Measurements from ENCODE around the gene EFR3B.
"Not testable (repeated sequence)": the region's sequence is repeated elsewhere in the genome, so short reads cannot be mapped to it uniquely, and the experiment has no call there.

EFR3B gene

GRCh38 chr2:25131567-25132298, 89.9 kb downstream of the EFR3B start:
- no peaks in the 10 kb centered on the region for H3K27me3 ChIP-seq (ENCODE audit: insufficient read depth, low read length, poor library complexity)
- no peak overlapping the region for H4K8ac ChIP-seq (ENCODE audit: low read depth, low read length)
- H3K79me1 ChIP-seq (ENCODE audit: low read length) = no peaks in the 10 kb centered on the region
- peak overlapping the region; percentile 20 for H3K4me3 ChIP-seq (ENCODE audit: low read length)
- H2AK5ac ChIP-seq (ENCODE audit: low read length) = no peak overlapping the region
- peak overlapping the region; percentile 99 for H3K4me2 ChIP-seq (ENCODE audit: low read length)
- no peak overlapping the region for H2BK120ac ChIP-seq (ENCODE audit: low read depth, low read length)
- peak overlapping the region; percentile 88 for H3K56ac ChIP-seq (ENCODE audit: low read length)
- H3K36me3 ChIP-seq (ENCODE audit: control insufficient read depth, insufficient read depth, low read length) = no peaks in the 10 kb centered on the region
- no peak overlapping the region for H2BK15ac ChIP-seq (replicated peaks; ENCODE audit: low read depth)
- no peaks in the 10 kb centered on the region for H3K4me1 ChIP-seq (ENCODE audit: control insufficient read depth, low read depth, low read length)
- H3K79me2 ChIP-seq (ENCODE audit: control insufficient read depth, insufficient read depth, low read length) = no peaks in the 10 kb centered on the region
- no peak overlapping the region for H4K5ac ChIP-seq (ENCODE audit: low read length)
- no peak overlapping the region for H3K18ac ChIP-seq (ENCODE audit: low read length)
- no peak overlapping the region for H3K4ac ChIP-seq (ENCODE audit: low read depth, low read length)
- H3K23ac ChIP-seq (ENCODE audit: low read length) = no peak overlapping the region
- H3K27ac ChIP-seq (ENCODE audit: low read depth, low read length) = no peak overlapping the region
- H3K9ac ChIP-seq (ENCODE audit: low read length) = peak overlapping the region; percentile 57
- WGBS (ENCODE audit: extremely low coverage, insufficient coverage, low lambda C conversion rate) = no CpG with 5 or more reads among the region's 53 CpGs
- DNase-seq = peak; percentile 46
- no peak overlapping the region for H2BK5ac ChIP-seq (ENCODE audit: low read length)

- H2BK120ac ChIP-seq (ENCODE audit: low read depth, low read length) = no peak overlapping the region
- no peak overlapping the region for H4K8ac ChIP-seq (ENCODE audit: low read depth, low read length)
- no peaks in the 10 kb centered on the region for H3K36me3 ChIP-seq (ENCODE audit: control insufficient read depth, insufficient read depth, low read length)
- no peak overlapping the region for H3K4ac ChIP-seq (ENCODE audit: low read depth, low read length)
- H3K23ac ChIP-seq (ENCODE audit: low read length) = no peak overlapping the region
- H3K18ac ChIP-seq (ENCODE audit: low read length) = no peak overlapping the region
- no peaks in the 10 kb centered on the region for H3K79me1 ChIP-seq (ENCODE audit: low read length)
- H2AK5ac ChIP-seq (ENCODE audit: low read length) = no peak overlapping the region
- peak; percentile 85 for DNase-seq
- H3K4me1 ChIP-seq (ENCODE audit: control insufficient read depth, low read depth, low read length) = no peaks in the 10 kb centered on the region
- H3K4me2 ChIP-seq (ENCODE audit: low read length) = peak overlapping the region; percentile 61
- no peak overlapping the region for H4K5ac ChIP-seq (ENCODE audit: low read length)
- no peaks in the 10 kb centered on the region for H3K27me3 ChIP-seq (ENCODE audit: insufficient read depth, low read length, poor library complexity)
- no CpG with 5 or more reads among the region's 9 CpGs for WGBS (ENCODE audit: extremely low coverage, insufficient coverage, low lambda C conversion rate)
- H3K27ac ChIP-seq (ENCODE audit: low read depth, low read length) = no peak overlapping the region
- no peaks in the 10 kb centered on the region for H3K79me2 ChIP-seq (ENCODE audit: control insufficient read depth, insufficient read depth, low read length)
- no peak overlapping the region for H2BK5ac ChIP-seq (ENCODE audit: low read length)
- H3K56ac ChIP-seq (ENCODE audit: low read length) = peak overlapping the region; percentile 67
- H2BK15ac ChIP-seq (replicated peaks; ENCODE audit: low read depth) = no peak overlapping the region
- no peak overlapping the region for H3K9ac ChIP-seq (ENCODE audit: low read length)
- no peak overlapping the region for H3K4me3 ChIP-seq (ENCODE audit: low read length)
These were observed 90.4 kb downstream of the EFR3B start for GRCh38 chr2:25132299-25132635.

- H3K18ac ChIP-seq (ENCODE audit: low read length) = no peak overlapping the region
- no peaks in the 10 kb centered on the region for H3K79me2 ChIP-seq (ENCODE audit: control insufficient read depth, insufficient read depth, low read length)
- no peak overlapping the region for H3K4me2 ChIP-seq (ENCODE audit: low read length)
- no peaks in the 10 kb centered on the region for H3K79me1 ChIP-seq (ENCODE audit: low read length)
- no peak overlapping the region for H3K4me3 ChIP-seq (ENCODE audit: low read length)
- H3K4me1 ChIP-seq (ENCODE audit: control insufficient read depth, low read depth, low read length) = no peaks in the 10 kb centered on the region
- H3K9ac ChIP-seq (ENCODE audit: low read length) = no peak overlapping the region
- no peaks in the 10 kb centered on the region for H3K27me3 ChIP-seq (ENCODE audit: insufficient read depth, low read length, poor library complexity)
- no CpG with 5 or more reads among the region's 13 CpGs for WGBS (ENCODE audit: extremely low coverage, insufficient coverage, low lambda C conversion rate)
- no peak overlapping the region for H2BK5ac ChIP-seq (ENCODE audit: low read length)
- no peak overlapping the region for H3K27ac ChIP-seq (ENCODE audit: low read depth, low read length)
- no peak overlapping the region for H2AK5ac ChIP-seq (ENCODE audit: low read length)
- H2BK15ac ChIP-seq (replicated peaks; ENCODE audit: low read depth) = no peak overlapping the region
- no peak overlapping the region for H2BK120ac ChIP-seq (ENCODE audit: low read depth, low read length)
- H3K4ac ChIP-seq (ENCODE audit: low read depth, low read length) = no peak overlapping the region
- DNase-seq = no peak
- no peak overlapping the region for H3K23ac ChIP-seq (ENCODE audit: low read length)
- no peak overlapping the region for H4K5ac ChIP-seq (ENCODE audit: low read length)
- no peaks in the 10 kb centered on the region for H3K36me3 ChIP-seq (ENCODE audit: control insufficient read depth, insufficient read depth, low read length)
- no peak overlapping the region for H4K8ac ChIP-seq (ENCODE audit: low read depth, low read length)
- no peak overlapping the region for H3K56ac ChIP-seq (ENCODE audit: low read length)
These were observed 90.8 kb downstream of the EFR3B start for GRCh38 chr2:25132693-25133092.

GRCh38 chr2:25140535-25140934, 98.7 kb downstream of the EFR3B start:
- H2BK15ac ChIP-seq (replicated peaks; ENCODE audit: low read depth); H3K4me1 ChIP-seq (ENCODE audit: control insufficient read depth, low read depth, low read length); H2BK5ac ChIP-seq (ENCODE audit: low read length); H3K36me3 ChIP-seq (ENCODE audit: control insufficient read depth, insufficient read depth, low read length); H3K4me3 ChIP-seq (ENCODE audit: low read length); DNase-seq; H4K8ac ChIP-seq (ENCODE audit: low read depth, low read length); H3K4me2 ChIP-seq (ENCODE audit: low read length); H3K23ac ChIP-seq (ENCODE audit: low read length); H3K27ac ChIP-seq (ENCODE audit: low read depth, low read length); H3K79me2 ChIP-seq (ENCODE audit: control insufficient read depth, insufficient read depth, low read length); H3K27me3 ChIP-seq (ENCODE audit: insufficient read depth, low read length, poor library complexity); H3K9ac ChIP-seq (ENCODE audit: low read length); H3K4ac ChIP-seq (ENCODE audit: low read depth, low read length); H3K18ac ChIP-seq (ENCODE audit: low read length); H2AK5ac ChIP-seq (ENCODE audit: low read length); H4K5ac ChIP-seq (ENCODE audit: low read length); H3K79me1 ChIP-seq (ENCODE audit: low read length); H2BK120ac ChIP-seq (ENCODE audit: low read depth, low read length); H3K56ac ChIP-seq (ENCODE audit: low read length): not testable (repeated sequence)
- no CpG with 5 or more reads among the region's 4 CpGs for WGBS (ENCODE audit: extremely low coverage, insufficient coverage, low lambda C conversion rate)

- Histone ChIP-seq H3K27me3 (ENCODE audit: insufficient read depth, low read length, poor library complexity) (no peaks in the 10 kb centered on the region), H3K4ac (ENCODE audit: low read depth, low read length) (no peak overlapping the region), H3K36me3 (ENCODE audit: control insufficient read depth, insufficient read depth, low read length) (no peaks in the 10 kb centered on the region)
These were observed 99.2 kb downstream of the EFR3B start for GRCh38 chr2:25141120-25141519.

GRCh38 chr2:25145803-25146202, 103.9 kb downstream of the EFR3B start:
- Histone ChIP-seq H3K23ac (ENCODE audit: low read length) (no peak overlapping the region), H3K36me3 (ENCODE audit: control insufficient read depth, insufficient read depth, low read length) (no peaks in the 10 kb centered on the region), H3K18ac (ENCODE audit: low read length) (no peak overlapping the region), H2AK5ac (ENCODE audit: low read length) (no peak overlapping the region), H2BK5ac (ENCODE audit: low read length) (no peak overlapping the region), H3K4me2 (ENCODE audit: low read length) (no peak overlapping the region), H3K27ac (ENCODE audit: low read depth, low read length) (no peak overlapping the region), H3K56ac (ENCODE audit: low read length) (no peak overlapping the region), H4K8ac (ENCODE audit: low read depth, low read length) (no peak overlapping the region), H3K4me1 (ENCODE audit: control insufficient read depth, low read depth, low read length) (no peaks in the 10 kb centered on the region), H3K79me1 (ENCODE audit: low read length) (no peaks in the 10 kb centered on the region), H3K4me3 (ENCODE audit: low read length) (no peak overlapping the region), H3K9ac (ENCODE audit: low read length) (no peak overlapping the region), H4K5ac (ENCODE audit: low read length) (no peak overlapping the region), H3K79me2 (ENCODE audit: control insufficient read depth, insufficient read depth, low read length) (no peaks in the 10 kb centered on the region), H2BK15ac (replicated peaks; ENCODE audit: low read depth) (no peak overlapping the region), H2BK120ac (ENCODE audit: low read depth, low read length) (no peak overlapping the region), H3K27me3 (ENCODE audit: insufficient read depth, low read length, poor library complexity) (no peaks in the 10 kb centered on the region), H3K4ac (ENCODE audit: low read depth, low read length) (no peak overlapping the region)
- no peak for DNase-seq
- WGBS (ENCODE audit: extremely low coverage, insufficient coverage, low lambda C conversion rate) = no CpG with 5 or more reads among the region's 6 CpGs

More at GRCh38 chr2:25141120-25141519, 99.2 kb downstream of the EFR3B start:
- Histone ChIP-seq H4K5ac (ENCODE audit: low read length) (no peak overlapping the region), H3K79me1 (ENCODE audit: low read length) (no peaks in the 10 kb centered on the region), H3K27ac (ENCODE audit: low read depth, low read length) (no peak overlapping the region), H2BK120ac (ENCODE audit: low read depth, low read length) (no peak overlapping the region), H3K79me2 (ENCODE audit: control insufficient read depth, insufficient read depth, low read length) (no peaks in the 10 kb centered on the region), H2AK5ac (ENCODE audit: low read length) (no peak overlapping the region), H4K8ac (ENCODE audit: low read depth, low read length) (no peak overlapping the region), H3K23ac (ENCODE audit: low read length) (no peak overlapping the region), H2BK15ac (replicated peaks; ENCODE audit: low read depth) (no peak overlapping the region), H3K4me2 (ENCODE audit: low read length) (no peak overlapping the region), H3K18ac (ENCODE audit: low read length) (no peak overlapping the region), H3K4me1 (ENCODE audit: control insufficient read depth, low read depth, low read length) (no peaks in the 10 kb centered on the region), H3K9ac (ENCODE audit: low read length) (no peak overlapping the region), H3K56ac (ENCODE audit: low read length) (no peak overlapping the region), H2BK5ac (ENCODE audit: low read length) (no peak overlapping the region), H3K4me3 (ENCODE audit: low read length) (no peak overlapping the region)
- no peak for DNase-seq
- WGBS (ENCODE audit: extremely low coverage, insufficient coverage, low lambda C conversion rate) = no CpG with 5 or more reads among the region's 8 CpGs

All from mesendoderm (in vitro differentiated cells).